SK-N-DZ (cell line): ENCODE measurements around the gene PDXP.
A peak's percentile ranks its signal among the peaks of the same experiment; 100 is the strongest.
"Not testable (repeated sequence)": the region's sequence is repeated elsewhere in the genome, so short reads cannot be mapped to it uniquely, and the experiment has no call there.

ENCODE experiments used
- DNase-seq: peaks from one replicate; pipeline ENCODE4 v3.0.0-alpha.2; 2015; ENCODE audit warnings: low spot score
- small RNA-seq, 2 experiments: library from RNA; depleted of rRNA; stranded (forward); fragments of <200 nt; gene quantifications; one replicate each; pipeline ENCODE3, GENCODE V24; 2014

The PDXP gene

GRCh38 chr22:37696260-37696656 is 37.7 kb downstream of the PDXP start:
- not testable (repeated sequence) for DNase-seq

DNA sequence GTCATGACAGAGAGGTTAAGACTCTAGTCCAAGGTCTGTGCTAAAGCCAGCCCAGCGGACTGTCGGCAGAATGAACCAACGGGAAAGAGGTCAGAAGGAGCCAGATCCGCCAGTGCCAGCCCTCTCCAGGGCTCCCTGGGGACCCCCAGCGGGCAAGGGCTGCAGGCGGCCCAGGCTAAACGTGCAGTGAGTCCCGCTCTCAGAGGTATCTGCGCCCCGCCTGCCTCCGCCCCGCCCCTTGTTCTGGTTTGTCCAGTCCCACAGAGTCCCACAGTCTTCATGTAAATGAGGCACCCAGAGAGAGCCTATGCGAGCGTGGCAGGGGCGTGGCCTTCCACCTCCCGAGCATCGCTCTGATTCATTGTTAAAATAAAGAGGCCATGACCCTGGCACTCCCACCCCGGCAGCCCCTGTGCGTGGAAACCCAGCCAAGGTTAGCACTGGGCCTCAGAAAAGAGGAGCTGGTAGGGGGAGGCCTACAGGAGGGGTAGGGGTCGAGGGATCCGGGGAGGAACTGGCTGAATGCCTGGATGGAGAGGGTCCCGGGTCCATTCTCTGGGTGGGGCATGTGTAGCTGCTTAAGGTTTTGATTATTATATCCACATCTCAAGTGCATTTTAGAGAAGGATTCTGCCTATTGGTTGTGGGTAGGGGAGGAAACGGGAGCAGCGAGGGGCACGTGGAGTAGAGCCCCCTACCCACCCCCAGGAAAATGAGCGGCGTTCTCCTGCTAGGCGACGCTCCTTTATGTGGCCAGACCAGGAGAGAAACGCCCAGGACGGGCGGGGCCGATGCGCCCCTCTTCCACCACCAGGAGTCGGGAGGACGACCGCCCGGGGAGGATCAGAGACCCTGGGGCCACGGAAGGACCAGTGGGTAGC is 38.4 kb downstream of the PDXP start, which contains the start of gene TRIOBP:
Gene TRIOBP, plus strand, starts transcription at position 392 of the 881 bp plus-strand sequence. CDS start 4,318 bp downstream, outside the sequence.
- DNase-seq = peak; percentile 99

DNA sequence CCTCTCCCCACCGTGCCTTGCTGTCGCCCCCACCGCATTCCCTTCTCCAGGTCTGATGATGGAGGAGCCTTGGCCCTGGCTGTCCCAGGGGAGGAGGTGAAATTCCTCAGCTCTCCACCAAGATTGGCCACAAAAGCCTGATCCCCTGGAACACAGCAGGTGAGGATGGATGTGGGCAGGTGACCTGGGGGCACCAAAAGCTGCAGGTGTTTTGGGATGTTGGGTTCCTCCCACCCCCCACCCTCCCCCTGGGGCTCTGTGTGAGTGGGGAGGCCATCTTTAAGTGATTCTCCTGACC is 39.0 kb downstream of the PDXP start:
- no peak for DNase-seq

DNA sequence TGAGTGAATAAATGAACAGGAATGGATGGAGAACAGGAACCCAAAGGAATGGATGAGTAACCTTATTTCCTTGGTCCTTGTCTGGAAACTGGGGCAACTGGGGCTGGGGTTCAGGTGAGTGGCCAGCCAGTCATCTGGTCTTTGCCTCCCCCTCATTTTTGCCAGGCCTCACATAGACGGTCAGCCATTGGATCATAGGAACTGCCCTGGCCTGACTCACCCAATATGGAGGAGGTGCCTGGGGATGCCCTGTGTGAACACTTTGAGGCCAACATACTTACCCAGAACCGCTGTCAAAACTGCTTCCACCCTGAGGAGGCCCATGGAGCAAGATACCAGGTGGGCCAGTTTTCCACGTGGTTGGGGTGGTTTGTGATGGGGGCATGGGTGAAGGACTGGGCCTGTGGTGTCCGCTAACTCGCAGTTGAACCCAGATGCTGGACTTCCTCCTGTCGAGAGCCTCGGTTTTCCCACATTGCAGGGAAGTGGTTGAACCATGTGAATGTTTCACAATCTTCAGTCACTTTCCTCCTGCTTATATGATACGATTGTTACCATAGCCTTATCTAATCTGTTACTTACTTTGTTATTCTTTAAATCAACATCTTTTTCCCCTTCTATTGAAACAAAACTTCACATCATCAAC is 42.7 kb downstream of the PDXP start:
- no peak for DNase-seq

DNA sequence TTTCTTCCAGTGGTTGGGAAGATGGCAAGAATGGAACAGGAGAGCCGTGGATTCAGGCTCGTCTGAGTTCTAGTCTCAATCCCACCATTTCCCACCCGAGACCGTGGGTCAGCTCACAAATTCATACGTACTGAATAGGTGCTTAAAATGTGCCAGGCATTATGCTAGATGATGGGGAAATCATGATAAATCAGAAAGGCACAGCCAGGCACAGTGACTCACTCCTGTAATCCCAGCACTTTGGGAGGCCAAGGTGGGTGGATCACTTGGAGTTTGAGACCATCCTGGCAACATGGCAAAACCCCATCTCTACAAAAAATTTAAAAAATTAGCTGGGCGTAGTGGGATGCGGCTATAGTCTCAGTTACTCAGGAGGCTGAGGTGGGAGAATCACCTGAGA is 45.4 kb downstream of the PDXP start:
- no peak for DNase-seq

DNA sequence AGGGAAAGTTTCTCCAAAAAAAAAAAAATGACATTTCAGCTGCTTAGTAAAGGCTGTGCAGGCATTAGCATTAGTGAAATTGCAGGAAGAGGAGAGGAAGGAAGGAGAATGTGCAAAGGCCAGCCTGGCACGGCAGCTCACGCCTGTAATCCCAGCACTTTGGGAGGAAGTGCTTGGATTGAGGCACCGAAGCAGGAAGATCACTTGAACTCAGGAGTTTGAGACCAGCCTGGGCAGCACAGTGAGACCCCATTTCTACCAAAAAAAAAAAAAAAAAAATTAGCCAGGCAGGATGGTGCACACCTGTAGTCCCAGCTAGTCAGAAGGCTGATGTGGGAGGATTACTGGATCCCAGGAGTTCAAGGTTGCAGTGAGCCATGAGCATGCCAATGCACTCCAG is 46.1 kb downstream of the PDXP start:
- no peak for DNase-seq

DNA sequence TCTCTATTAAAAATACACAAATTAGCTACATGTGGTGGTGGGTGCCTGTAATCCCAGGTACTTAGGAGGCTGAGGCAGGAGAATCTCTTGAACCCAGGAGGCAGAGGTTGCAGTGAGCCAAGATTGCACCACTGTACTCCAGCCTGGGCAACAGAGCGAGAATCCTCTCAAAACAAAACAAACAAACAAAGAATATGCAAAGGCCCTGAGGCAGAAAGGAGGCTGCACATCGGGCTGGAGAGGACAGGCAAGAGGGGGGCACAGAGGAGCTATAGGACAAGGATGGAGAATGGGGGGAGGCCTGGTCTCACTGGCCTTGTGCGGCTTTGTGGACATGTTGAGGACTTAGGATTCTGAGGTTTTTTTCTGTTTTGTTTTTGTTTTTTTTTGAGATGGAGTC is 46.7 kb downstream of the PDXP start:
- DNase-seq = no peak

DNA sequence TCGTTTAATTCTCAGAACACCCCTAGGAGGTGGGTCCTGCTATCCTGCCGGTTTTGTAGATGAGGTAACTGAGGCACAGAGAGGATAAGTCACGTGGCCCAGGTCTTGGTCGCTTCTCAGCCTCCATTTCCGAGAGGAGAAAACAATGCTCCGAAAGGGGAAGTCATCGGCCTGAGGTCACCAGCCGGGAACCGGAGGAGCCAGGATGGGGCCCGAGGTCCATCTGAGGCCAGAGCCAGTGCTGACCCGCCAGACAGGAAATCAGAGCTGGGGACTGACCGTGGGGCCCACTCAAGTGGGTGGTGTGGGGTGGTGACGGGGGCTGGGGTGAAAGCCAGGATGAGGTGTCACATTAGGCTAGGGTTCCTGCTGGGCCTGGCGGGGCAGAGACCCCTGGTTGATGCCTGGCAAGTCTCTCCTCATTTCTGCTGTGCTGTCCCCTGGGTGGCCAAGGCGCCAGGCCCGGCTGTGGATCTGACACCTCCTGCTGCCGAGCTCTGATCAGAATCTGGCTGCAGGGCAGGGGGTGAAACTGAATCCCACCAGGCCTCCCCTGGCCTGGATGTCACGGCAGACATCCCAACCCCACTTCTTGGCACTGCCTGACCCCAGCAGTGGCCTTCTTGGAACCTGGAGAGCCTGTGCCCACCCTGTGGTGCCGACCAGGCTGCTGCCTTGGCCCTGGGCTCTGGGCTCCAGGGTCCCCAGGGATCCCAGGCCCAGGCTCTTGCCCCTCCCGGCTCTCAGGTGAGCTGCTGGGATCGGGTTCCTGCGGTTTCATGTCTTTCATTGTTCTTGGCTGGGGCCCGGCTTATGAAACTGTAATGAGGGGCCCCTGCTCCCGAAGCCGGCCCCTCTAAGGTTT is 50.3 kb downstream of the PDXP start:
- no peak for DNase-seq

DNA sequence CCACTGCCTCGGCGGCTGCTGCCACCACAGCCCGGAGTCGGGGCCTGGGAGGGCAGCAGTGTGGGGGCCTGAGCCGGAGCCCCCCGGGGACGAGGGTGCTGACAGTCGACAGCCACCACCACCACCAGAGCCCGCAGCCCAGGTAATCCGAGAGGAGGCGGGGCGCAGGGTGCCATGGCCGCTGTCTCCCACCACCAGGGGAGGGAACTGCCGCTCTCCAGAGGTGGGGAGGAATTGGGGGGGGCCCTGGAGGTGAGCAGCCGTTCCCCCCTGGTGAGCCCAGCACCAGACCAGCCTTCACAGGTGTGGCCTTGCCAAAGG is 50.9 kb downstream of the PDXP start:
- no peak for DNase-seq

DNA sequence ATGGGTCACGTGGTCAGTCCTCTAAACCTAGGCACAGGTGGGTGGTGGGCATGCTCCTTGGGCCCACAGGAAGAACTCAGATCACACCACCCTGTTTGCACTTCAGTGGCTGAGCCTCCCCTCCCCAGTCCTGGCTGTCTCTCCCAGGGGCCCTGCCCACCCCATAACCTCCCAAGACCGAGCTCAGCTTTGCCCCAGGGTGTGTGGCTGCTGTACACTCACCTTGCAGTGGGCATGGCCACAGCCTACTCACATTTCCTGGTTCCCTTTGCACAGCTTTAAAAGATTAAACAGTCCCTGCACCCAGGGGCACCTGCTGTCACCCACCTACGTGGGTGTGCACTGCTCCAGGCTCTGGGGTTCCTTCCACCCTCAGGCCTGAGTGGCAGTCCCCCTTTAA is 52.2 kb downstream of the PDXP start:
- no peak for DNase-seq

DNA sequence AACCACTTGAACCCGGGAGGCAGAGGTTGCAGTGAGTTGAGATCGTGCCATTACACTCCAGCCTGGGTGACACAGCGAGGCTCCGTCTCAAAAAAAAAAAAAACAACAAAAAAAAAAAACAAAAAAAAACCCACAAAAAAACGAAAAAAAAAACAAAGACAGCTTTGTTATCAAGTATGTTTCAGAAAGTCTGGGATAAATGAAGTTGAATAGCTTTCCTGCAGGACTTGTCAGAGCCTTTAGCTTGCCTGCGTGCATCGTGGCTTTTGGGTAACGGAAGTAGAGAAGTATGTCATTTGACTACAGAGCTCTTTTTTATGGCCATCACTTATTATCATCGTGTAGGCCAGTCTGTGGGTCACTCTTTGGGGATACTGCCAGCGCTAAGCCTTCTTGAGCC is 53.0 kb downstream of the PDXP start:
- no peak for DNase-seq

GRCh38 chr22:37713761-37714160 is 55.2 kb downstream of the PDXP start:
- no peak for DNase-seq

- no peak for DNase-seq
These were observed 56.1 kb downstream of the PDXP start for GRCh38 chr22:37714634-37715033.

- DNase-seq = no peak
These were observed 57.2 kb downstream of the PDXP start for GRCh38 chr22:37715760-37716159.

Small RNA genes lying within 50 kb of the gene (small RNA-seq; reads per million reads assigned to genes)
- 0.03 to 0.18 reads per million in 2 experiments for gene RN7SL385P
